ENCODE measurements around the gene OR13A1.
"Not testable (repeated sequence)": the region's sequence is repeated elsewhere in the genome, so short reads cannot be mapped to it uniquely, and the experiment has no call there.

OR13A1 gene

GRCh38 chr10:45280113-45280760 lies 35.2 kb downstream of the OR13A1 start:
- no peak for DNase-seq

- DNase-seq: no peak
Measured at GRCh38 chr10:45279682-45280081, 35.7 kb downstream of the OR13A1 start.

GRCh38 chr10:45278860-45279498 lies 36.4 kb downstream of the OR13A1 start:
- DNase-seq: no peak

- DNase-seq: not testable (repeated sequence)
Measured at GRCh38 chr10:45276146-45276545, 39.3 kb downstream of the OR13A1 start.

- DNase-seq: no peak
Measured at GRCh38 chr10:45274364-45274763, 41.0 kb downstream of the OR13A1 start.

GRCh38 chr10:45267777-45268176 lies 47.6 kb downstream of the OR13A1 start:
- DNase-seq: not testable (repeated sequence)

GRCh38 chr10:45265996-45266395 lies 49.4 kb downstream of the OR13A1 start:
- DNase-seq: no peak

GRCh38 chr10:45261946-45262345 lies 53.5 kb downstream of the OR13A1 start:
- DNase-seq: no peak

- no peak for DNase-seq
Measured at GRCh38 chr10:45261243-45261775, 54.1 kb downstream of the OR13A1 start.

- DNase-seq: not testable (repeated sequence)
Measured at GRCh38 chr10:45260635-45261034, 54.8 kb downstream of the OR13A1 start.

- DNase-seq: not testable (repeated sequence)
Measured at GRCh38 chr10:45259786-45260495, 55.5 kb downstream of the OR13A1 start.

GRCh38 chr10:45257600-45257999 lies 57.8 kb downstream of the OR13A1 start:
- peak; percentile 88 to 98 for DNase-seq

- peak; percentile 49 to 69 for DNase-seq
Measured at GRCh38 chr10:45256246-45256645, 59.2 kb downstream of the OR13A1 start.

- DNase-seq: no peak
Measured at GRCh38 chr10:45255706-45256105, 59.7 kb downstream of the OR13A1 start.

GRCh38 chr10:45254892-45255291 lies 60.5 kb downstream of the OR13A1 start:
- no peak for DNase-seq

GRCh38 chr10:45253183-45253914 lies 62.1 kb downstream of the OR13A1 start:
- DNase-seq: peak; percentile 68 to 76
